Esophagus muscularis mucosa (tissue), 4 donors: ENCODE measurements around the gene MORN5.

Source experiments
- EP300 ChIP-seq: sonication (generic); formaldehyde crosslinking; IDR thresholded peaks from one replicate; pipeline ENCODE4 v1.6.1; 2017; ENCODE audit warnings: antibody characterized with exemption
- POLR2A ChIP-seq: fragments of 450-650 bp; IDR thresholded peaks from one replicate; pipeline ENCODE4 v1.6.1; 2017; ENCODE audit warnings: antibody characterized with exemption, moderate library complexity, mild to moderate bottlenecking, low read depth
- POLR2AphosphoS5 ChIP-seq, 2 donors: sonication (generic); formaldehyde crosslinking; IDR thresholded peaks; one replicate each; pipeline ENCODE4 v1.6.1; 2017; ENCODE audit warnings: antibody characterized with exemption in 2 of 2
- TF ChIP-seq, protein P1 (sequence below), 3 experiments: fragments of 200-600 bp in 2 of 3; fragments of 450-650 bp in 1 of 3; sonication (generic) in 2 of 3; IDR thresholded peaks; one replicate each; pipeline ENCODE4 v1.5.1; 2017 to 2019; ENCODE audit warnings: antibody characterized with exemption in 3 of 3, mild to moderate bottlenecking in 2 of 3, moderate library complexity in 1 of 3

- TF ChIP-seq, protein P1, sequence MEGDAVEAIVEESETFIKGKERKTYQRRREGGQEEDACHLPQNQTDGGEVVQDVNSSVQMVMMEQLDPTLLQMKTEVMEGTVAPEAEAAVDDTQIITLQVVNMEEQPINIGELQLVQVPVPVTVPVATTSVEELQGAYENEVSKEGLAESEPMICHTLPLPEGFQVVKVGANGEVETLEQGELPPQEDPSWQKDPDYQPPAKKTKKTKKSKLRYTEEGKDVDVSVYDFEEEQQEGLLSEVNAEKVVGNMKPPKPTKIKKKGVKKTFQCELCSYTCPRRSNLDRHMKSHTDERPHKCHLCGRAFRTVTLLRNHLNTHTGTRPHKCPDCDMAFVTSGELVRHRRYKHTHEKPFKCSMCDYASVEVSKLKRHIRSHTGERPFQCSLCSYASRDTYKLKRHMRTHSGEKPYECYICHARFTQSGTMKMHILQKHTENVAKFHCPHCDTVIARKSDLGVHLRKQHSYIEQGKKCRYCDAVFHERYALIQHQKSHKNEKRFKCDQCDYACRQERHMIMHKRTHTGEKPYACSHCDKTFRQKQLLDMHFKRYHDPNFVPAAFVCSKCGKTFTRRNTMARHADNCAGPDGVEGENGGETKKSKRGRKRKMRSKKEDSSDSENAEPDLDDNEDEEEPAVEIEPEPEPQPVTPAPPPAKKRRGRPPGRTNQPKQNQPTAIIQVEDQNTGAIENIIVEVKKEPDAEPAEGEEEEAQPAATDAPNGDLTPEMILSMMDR (IDR thresholded peaks at IDR 0.05): peak; percentile 95 to 98 (median 96)
- TF ChIP-seq EP300 (no peak), POLR2AphosphoS5 (IDR thresholded peaks at IDR 0.05) (peak in 1 of 2 donors; percentile 54), POLR2A (no peak)
Measured at GRCh38 chr9:122125158-122125508, 34.6 kb upstream of the MORN5 start.
